ENCODE measurements around the gene VTI1A. TPM values are rescaled to one million over a fixed set of nuclear protein-coding genes. Genes with fewer than 3 reads are reported as not detected.

The VTI1A gene
- polyA plus RNA-seq, 2 of the 4 experiments (the other 2 are of a cell fraction), result 17.0 to 25.3 TPM

- POLR2A ChIA-PET, result no interaction called here
- H3K4me1 ChIP-seq, result 0 out of 3 replicates have a peak, but pooled peaks cover 5% of the 10 kb centered on the region
Measured at GRCh38 chr10:112618814-112619213, 171.8 kb downstream of the VTI1A start.

GRCh38 chr10:112619556-112619955, 172.5 kb downstream of the VTI1A start:
- POLR2A ChIA-PET, result no interaction called here

More at GRCh38 chr10:112618814-112619213, 171.8 kb downstream of the VTI1A start:
- Histone ChIP-seq H3K27ac (no peak overlapping the region), H3K4me3 (no peak overlapping the region), H3K9me3 (peaks cover 7% of the 10 kb centered on the region; the same call in 1 of the 3 replicates), H3K4me2 (no peak overlapping the region)
- WGBS (ENCODE audit: missing lambda C conversion rate), result 87% methylated on average over 3 of the region's 3 CpGs
- CTCF ChIA-PET, result interaction anchor here (0.6 to 0.7 kb wide), 3 partner anchors 8 to 59 kb away, joined by 3 read pairs; no protein-coding TSS in a partner anchor
- TF ChIP-seq EHF (CRISPR knock-in tag; IDR thresholded peaks at IDR 0.05) (no peak), HOXB13 (CRISPR knock-in tag; IDR thresholded peaks at IDR 0.05; ENCODE audit: low read depth) (no peak), MAZ (IDR thresholded peaks at IDR 0.05; ENCODE audit: borderline replicate concordance, low read depth, low read length) (no peak), NR3C1 (IDR thresholded peaks at IDR 0.05) (no peak), NFE2L2 (conservative IDR thresholded peaks at IDR 0.05; ENCODE audit: low read length) (no peak), SMC3 (IDR thresholded peaks at IDR 0.05) (no peak), RAD21 (conservative IDR thresholded peaks at IDR 0.05 in 1 of 2, IDR thresholded peaks at IDR 0.05 in 1 of 2) (no peak), ZFP36 (IDR thresholded peaks at IDR 0.05; ENCODE audit: borderline replicate concordance, partially characterized antibody) (no peak)
- DNase-seq (ENCODE audit: low read depth in 1 of 2, low spot score in 1 of 2) (no peak), ATAC-seq (no peak), FAIRE-seq (no peak)

GRCh38 chr10:112622786-112623185, 175.8 kb downstream of the VTI1A start:
- WGBS (ENCODE audit: missing lambda C conversion rate), result 76% methylated on average over 2 of the region's 2 CpGs
- Histone ChIP-seq H3K9me3 (no peaks in the 10 kb centered on the region), H3K27ac (no peak overlapping the region), H3K4me2 (no peak overlapping the region), H3K4me3 (no peak overlapping the region), H3K4me1 (no peaks in the 10 kb centered on the region)
- ATAC-seq (no peak), FAIRE-seq (no peak), DNase-seq (ENCODE audit: low read depth in 1 of 2, low spot score in 1 of 2) (no peak)
- CTCF ChIA-PET, result interaction anchor here (0.7 kb wide), 1 partner anchor 9 kb away, joined by 3 read pairs; no protein-coding TSS in a partner anchor
- POLR2A ChIA-PET, result no interaction called here
- TF ChIP-seq CBX2 (IDR thresholded peaks at IDR 0.05; ENCODE audit: borderline replicate concordance, low read depth), result no peak
- TF ChIP-seq CHD2 (IDR thresholded peaks at IDR 0.05; ENCODE audit: low read length, partially characterized antibody), result no peak
- no peak for TF ChIP-seq POLR2A (IDR thresholded peaks at IDR 0.05; ENCODE audit: low read length)
- TF ChIP-seq POLR2AphosphoS2 (conservative IDR thresholded peaks at IDR 0.05; ENCODE audit: low read length), result no peak
- TF ChIP-seq HDAC2 (IDR thresholded peaks at IDR 0.05), result no peak
- no peak for TF ChIP-seq NFE2L2 (conservative IDR thresholded peaks at IDR 0.05; ENCODE audit: low read length)
- no peak for TF ChIP-seq ZNF302 (CRISPR knock-in tag; IDR thresholded peaks at IDR 0.05)
- TF ChIP-seq, protein P1, sequence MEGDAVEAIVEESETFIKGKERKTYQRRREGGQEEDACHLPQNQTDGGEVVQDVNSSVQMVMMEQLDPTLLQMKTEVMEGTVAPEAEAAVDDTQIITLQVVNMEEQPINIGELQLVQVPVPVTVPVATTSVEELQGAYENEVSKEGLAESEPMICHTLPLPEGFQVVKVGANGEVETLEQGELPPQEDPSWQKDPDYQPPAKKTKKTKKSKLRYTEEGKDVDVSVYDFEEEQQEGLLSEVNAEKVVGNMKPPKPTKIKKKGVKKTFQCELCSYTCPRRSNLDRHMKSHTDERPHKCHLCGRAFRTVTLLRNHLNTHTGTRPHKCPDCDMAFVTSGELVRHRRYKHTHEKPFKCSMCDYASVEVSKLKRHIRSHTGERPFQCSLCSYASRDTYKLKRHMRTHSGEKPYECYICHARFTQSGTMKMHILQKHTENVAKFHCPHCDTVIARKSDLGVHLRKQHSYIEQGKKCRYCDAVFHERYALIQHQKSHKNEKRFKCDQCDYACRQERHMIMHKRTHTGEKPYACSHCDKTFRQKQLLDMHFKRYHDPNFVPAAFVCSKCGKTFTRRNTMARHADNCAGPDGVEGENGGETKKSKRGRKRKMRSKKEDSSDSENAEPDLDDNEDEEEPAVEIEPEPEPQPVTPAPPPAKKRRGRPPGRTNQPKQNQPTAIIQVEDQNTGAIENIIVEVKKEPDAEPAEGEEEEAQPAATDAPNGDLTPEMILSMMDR (IDR thresholded peaks at IDR 0.05), result no peak
- no peak for TF ChIP-seq HMGXB4 (CRISPR knock-in tag; IDR thresholded peaks at IDR 0.05; ENCODE audit: borderline replicate concordance)
- TF ChIP-seq CHD4 (IDR thresholded peaks at IDR 0.05; ENCODE audit: borderline replicate concordance), result no peak
- TF ChIP-seq, protein P2, sequence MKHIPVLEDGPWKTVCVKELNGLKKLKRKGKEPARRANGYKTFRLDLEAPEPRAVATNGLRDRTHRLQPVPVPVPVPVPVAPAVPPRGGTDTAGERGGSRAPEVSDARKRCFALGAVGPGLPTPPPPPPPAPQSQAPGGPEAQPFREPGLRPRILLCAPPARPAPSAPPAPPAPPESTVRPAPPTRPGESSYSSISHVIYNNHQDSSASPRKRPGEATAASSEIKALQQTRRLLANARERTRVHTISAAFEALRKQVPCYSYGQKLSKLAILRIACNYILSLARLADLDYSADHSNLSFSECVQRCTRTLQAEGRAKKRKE (CRISPR knock-in tag; IDR thresholded peaks at IDR 0.05; ENCODE audit: low read depth), result no peak
- no peak for TF ChIP-seq KDM5A (IDR thresholded peaks at IDR 0.05)

More at GRCh38 chr10:112619556-112619955, 172.5 kb downstream of the VTI1A start:
- CTCF ChIA-PET, result interaction anchor here (0.7 kb wide), 1 partner anchor 58 kb away, joined by 3 read pairs; no protein-coding TSS in a partner anchor
- H3K27ac ChIP-seq, result no peak overlapping the region
- no peak overlapping the region for H3K4me3 ChIP-seq
- DNase-seq (ENCODE audit: low read depth in 1 of 2, low spot score in 1 of 2) (no peak), ATAC-seq (no peak), FAIRE-seq (no peak)
- H3K4me1 ChIP-seq, result 0 out of 3 replicates have a peak, but pooled peaks cover 5% of the 10 kb centered on the region
- H3K9me3 ChIP-seq, result peaks cover 7% of the 10 kb centered on the region; the same call in 1 of the 3 replicates
- TF ChIP-seq TFCP2L1 (CRISPR knock-in tag; IDR thresholded peaks at IDR 0.05) (no peak), POLR2A (IDR thresholded peaks at IDR 0.05; ENCODE audit: low read length) (no peak), PHF8 (IDR thresholded peaks at IDR 0.05; ENCODE audit: borderline replicate concordance, low read depth) (no peak)
- TF ChIP-seq, protein P3, sequence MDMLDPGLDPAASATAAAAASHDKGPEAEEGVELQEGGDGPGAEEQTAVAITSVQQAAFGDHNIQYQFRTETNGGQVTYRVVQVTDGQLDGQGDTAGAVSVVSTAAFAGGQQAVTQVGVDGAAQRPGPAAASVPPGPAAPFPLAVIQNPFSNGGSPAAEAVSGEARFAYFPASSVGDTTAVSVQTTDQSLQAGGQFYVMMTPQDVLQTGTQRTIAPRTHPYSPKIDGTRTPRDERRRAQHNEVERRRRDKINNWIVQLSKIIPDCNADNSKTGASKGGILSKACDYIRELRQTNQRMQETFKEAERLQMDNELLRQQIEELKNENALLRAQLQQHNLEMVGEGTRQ (IDR thresholded peaks at IDR 0.05), result no peak
- TF ChIP-seq, protein P4, sequence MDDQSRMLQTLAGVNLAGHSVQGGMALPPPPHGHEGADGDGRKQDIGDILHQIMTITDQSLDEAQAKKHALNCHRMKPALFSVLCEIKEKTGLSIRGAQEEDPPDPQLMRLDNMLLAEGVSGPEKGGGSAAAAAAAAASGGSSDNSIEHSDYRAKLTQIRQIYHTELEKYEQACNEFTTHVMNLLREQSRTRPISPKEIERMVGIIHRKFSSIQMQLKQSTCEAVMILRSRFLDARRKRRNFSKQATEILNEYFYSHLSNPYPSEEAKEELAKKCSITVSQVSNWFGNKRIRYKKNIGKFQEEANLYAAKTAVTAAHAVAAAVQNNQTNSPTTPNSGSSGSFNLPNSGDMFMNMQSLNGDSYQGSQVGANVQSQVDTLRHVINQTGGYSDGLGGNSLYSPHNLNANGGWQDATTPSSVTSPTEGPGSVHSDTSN (IDR thresholded peaks at IDR 0.05), result no peak
- TF ChIP-seq, protein P1 (IDR thresholded peaks at IDR 0.05), result no peak
- no peak overlapping the region for H3K4me2 ChIP-seq
- WGBS (ENCODE audit: missing lambda C conversion rate), result 90% methylated on average over 4 of the region's 4 CpGs

Measured in A549 (cell line).